T-cell (primary cell): ENCODE results near the gene BRD1. TPM values are rescaled to one million over a fixed set of nuclear protein-coding genes. Genes with fewer than 3 reads are reported as not detected.
"Not testable (repeated sequence)": the region's sequence is repeated elsewhere in the genome, so short reads cannot be mapped to it uniquely, and the experiment has no call there.

Experiments
- ATAC-seq, 4 experiments: fragments of 200-7000 bp in 3 of 4; fragments of 150-1000 bp in 1 of 4; cut with Tn5 transposase; replicated peaks in 1 of 4; 1 replicate in 3 of 4; 2 replicates in 1 of 4; pipeline ENCODE4 v1.10.0; 2021; ENCODE audit warnings: moderate library complexity in 3 of 4, mild to moderate bottlenecking in 2 of 4, moderate number of reproducible peaks in 1 of 4
- CTCF ChIA-PET, 2 donors: fragments of 300-600 bp; sonication (Branson Sonifier 250); formaldehyde crosslinking; loops; one replicate each; lab custom pipeline; 2022; ENCODE audit warnings: antibody characterized with exemption in 2 of 2; lab: Charles Lee
- POLR2A ChIA-PET, 2 donors: fragments of 300-600 bp; sonication (Branson Sonifier 250); formaldehyde crosslinking; loops; one replicate each; lab custom pipeline; 2022; ENCODE audit warnings: antibody characterized with exemption in 2 of 2; lab: Charles Lee
- DNase-seq, 35 experiments: peaks; one replicate each; pipeline versions ENCODE4 v3.0.0 to v3.0.0-alpha.2; 2013 to 2023
- H3K27ac ChIP-seq: one replicate; pipeline ENCODE4 v1.5.1; 2013; ENCODE audit warnings: low read length
- H3K27me3 ChIP-seq, 2 experiments: replicated peaks in 1 of 2; 1 replicate in 1 of 2; 2 replicates in 1 of 2; pipeline versions ENCODE4 v1.6.1 to v1.7.0; 2013; ENCODE audit warnings: low read length in 1 of 2, mixed read lengths in 1 of 2; ENCODE audit not compliant: control insufficient read depth in 2 of 2, insufficient read depth in 2 of 2; ENCODE audit errors: extremely low read depth in 1 of 2
- H3K36me3 ChIP-seq, 2 donors: 1 replicate in 1 of 2; 2 replicates in 1 of 2; pipeline versions ENCODE4 v1.6.1 to v1.7.0; 2013; ENCODE audit warnings: low read length in 1 of 2; ENCODE audit not compliant: control insufficient read depth in 2 of 2, insufficient read depth in 1 of 2; ENCODE audit errors: extremely low read depth in 1 of 2
- H3K4me1 ChIP-seq, 2 experiments: 1 replicate in 1 of 2; 2 replicates in 1 of 2; pipeline versions ENCODE4 v1.6.1 to v1.7.0; 2013; ENCODE audit warnings: low read length in 2 of 2, mixed read lengths in 1 of 2; ENCODE audit not compliant: insufficient read depth in 2 of 2, control insufficient read depth in 1 of 2; ENCODE audit errors: extremely low read depth in 1 of 2
- H3K4me3 ChIP-seq, 2 donors: 1 replicate in 1 of 2; 2 replicates in 1 of 2; pipeline versions ENCODE4 v1.5.1 to v1.7.0; 2013; ENCODE audit warnings: mild to moderate bottlenecking in 2 of 2, low read length in 1 of 2, moderate library complexity in 1 of 2; ENCODE audit not compliant: control insufficient read depth in 1 of 2; ENCODE audit errors: extremely low read depth in 1 of 2
- H3K9me3 ChIP-seq: 2 replicates; pipeline ENCODE4 v1.7.0; 2013
- H3K27ac Mint-ChIP-seq, 2 donors: one replicate each; pipeline ENCODE4 v1.8.0; 2020 to 2021; ENCODE audit warnings: mild to moderate bottlenecking in 2 of 2, mixed read lengths in 2 of 2
- H3K27me3 Mint-ChIP-seq, 2 donors: one replicate each; pipeline ENCODE4 v1.8.0; 2021 to 2022; ENCODE audit warnings: mixed read lengths in 2 of 2
- H3K36me3 Mint-ChIP-seq: one replicate; pipeline ENCODE4 v1.8.0; 2021; ENCODE audit warnings: mixed read lengths
- H3K4me1 Mint-ChIP-seq, 3 donors: one replicate each; pipeline ENCODE4 v1.8.0; 2020 to 2022; ENCODE audit warnings: mixed read lengths in 3 of 3, mild to moderate bottlenecking in 1 of 3
- H3K4me3 Mint-ChIP-seq, 3 donors: one replicate each; pipeline ENCODE4 v1.8.0; 2020 to 2022; ENCODE audit warnings: mild to moderate bottlenecking in 3 of 3, mixed read lengths in 3 of 3, moderate library complexity in 3 of 3
- H3K9me3 Mint-ChIP-seq, 3 donors: one replicate each; pipeline ENCODE4 v1.8.0; 2020 to 2022; ENCODE audit warnings: mixed read lengths in 3 of 3
- WGBS: methylation state at CpG from one replicate; pipeline ENCODE4 v1.1.5; 2013; ENCODE audit warnings: missing lambda C conversion rate; ENCODE audit not compliant: insufficient coverage; 5-methylcytosine and 5-hydroxymethylcytosine counted together
- total RNA-seq, 35 experiments: library from RNA in 6 of 35; stranded (reverse) in 6 of 35; fragments of 120-200 nt in 1 of 35; gene quantifications; one replicate each; pipeline versions ENCODE4 v1.2.1 to v1.2.4 and lab custom pipeline; 2013 to 2026

The BRD1 gene
- total RNA-seq, 5 donors from 2014 or later (not counting 1 experiment from before 2014, with no cell fraction given) = 86.4 to 140 (median 92.9) TPM

DNA sequence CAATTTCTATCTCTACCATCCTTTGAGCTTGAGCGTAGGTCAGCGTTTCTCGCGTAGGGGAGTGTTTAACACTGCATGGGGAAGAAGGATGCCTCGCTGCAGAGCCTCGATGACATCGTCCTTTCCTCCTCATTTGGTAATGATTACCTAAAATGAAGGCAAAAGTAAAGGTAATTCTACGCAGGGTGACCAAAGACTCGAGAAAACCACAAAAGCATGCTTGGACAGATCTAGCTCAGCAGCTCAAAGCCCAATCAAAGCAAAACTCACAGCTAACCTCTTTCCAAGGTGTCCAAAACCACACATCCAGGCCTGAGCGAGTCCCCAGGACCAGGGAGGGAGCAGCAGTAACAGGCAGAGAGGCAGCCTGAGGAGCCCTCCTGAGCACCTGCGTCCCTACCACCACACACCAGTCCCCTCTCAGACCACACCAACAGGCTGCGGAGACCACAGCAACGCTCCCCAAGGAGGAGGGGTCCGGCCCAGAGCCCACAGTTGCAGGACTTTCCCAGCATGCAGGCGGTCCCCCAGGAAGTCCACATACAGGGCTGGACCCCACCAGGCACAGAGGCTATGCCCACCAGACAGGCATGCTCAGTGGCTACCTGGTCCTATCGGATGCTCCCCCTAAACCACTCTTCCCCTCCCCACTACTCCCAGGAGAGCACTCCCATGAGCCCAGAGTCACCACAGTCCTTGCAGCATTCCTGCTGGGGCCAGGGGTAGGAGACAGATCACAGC, 3.3 kb downstream of the BRD1 start:
- peaks cover 45 to 69% (median 63%) of the 10 kb centered on the region in 3 donors for H3K4me1 Mint-ChIP-seq
- peaks cover 12 to 51% of the 10 kb centered on the region in 2 donors for H3K36me3 ChIP-seq
- ChIA-PET POLR2A (interaction anchor here in 1 of 2 donors (0.5 kb wide), 1 partner anchor 42 kb away, joined by 4 read pairs; no protein-coding TSS in a partner anchor), CTCF (no interaction called here)
- H3K4me1 ChIP-seq = peaks cover 10 to 75% of the 10 kb centered on the region in 2 experiments
- DNase-seq = no peak
- H3K27ac Mint-ChIP-seq = peak overlapping the region; percentile 58 to 91
- no peaks in the 10 kb centered on the region for H3K9me3 ChIP-seq
- H3K27ac ChIP-seq = no peak overlapping the region
- ATAC-seq = no peak
- no peaks in the 10 kb centered on the region for H3K27me3 ChIP-seq
- no peak overlapping the region for H3K4me3 ChIP-seq
- peak overlapping the region; percentile 42 to 94 (median 90) for H3K4me3 Mint-ChIP-seq
- 73% methylated on average over 9 of the region's 16 CpGs for WGBS
- no peaks in the 10 kb centered on the region for H3K27me3 Mint-ChIP-seq
- H3K9me3 Mint-ChIP-seq = no peaks in the 10 kb centered on the region
- peaks cover 38% of the 10 kb centered on the region for H3K36me3 Mint-ChIP-seq

GRCh38 chr22:49823289-49824045, 4.2 kb downstream of the BRD1 start:
- H3K4me3 Mint-ChIP-seq = peak overlapping the region in 2 of 3 donors; percentile 5 to 94
- ATAC-seq (no peak), DNase-seq (no peak)
- H3K27ac Mint-ChIP-seq = no peak overlapping the region
- H3K36me3 ChIP-seq = peaks cover 12 to 54% of the 10 kb centered on the region in 2 donors
- no peaks in the 10 kb centered on the region for H3K9me3 Mint-ChIP-seq
- H3K4me1 Mint-ChIP-seq = peaks cover 48 to 67% (median 62%) of the 10 kb centered on the region in 3 donors
- H3K4me1 ChIP-seq = peaks cover 7 to 66% of the 10 kb centered on the region in 2 experiments
- no peaks in the 10 kb centered on the region for H3K9me3 ChIP-seq
- CTCF ChIA-PET = no interaction called here
- POLR2A ChIA-PET = interaction anchor here in 1 of 2 donors (0.5 kb wide), 1 partner anchor 42 kb away, joined by 4 read pairs; no protein-coding TSS in a partner anchor
- peaks cover 45% of the 10 kb centered on the region for H3K36me3 Mint-ChIP-seq
- H3K27me3 Mint-ChIP-seq = no peaks in the 10 kb centered on the region
- H3K27me3 ChIP-seq = no peaks in the 10 kb centered on the region
- 97% methylated on average over 52 of the region's 53 CpGs for WGBS
- H3K27ac ChIP-seq = no peak overlapping the region
- H3K4me3 ChIP-seq = no peak overlapping the region

GRCh38 chr22:49821741-49822140, 5.9 kb downstream of the BRD1 start:
- H3K9me3 ChIP-seq, CTCF ChIA-PET, DNase-seq, ATAC-seq, H3K27ac Mint-ChIP-seq, H3K27me3 ChIP-seq, H3K4me3 ChIP-seq, H3K27ac ChIP-seq, H3K9me3 Mint-ChIP-seq, H3K27me3 Mint-ChIP-seq, H3K4me3 Mint-ChIP-seq: not testable (repeated sequence)
- POLR2A ChIA-PET = interaction anchor here (0.6 to 0.7 kb wide), 3 partner anchors 34 to 54 kb away, joined by 3 to 4 read pairs (median 3); no protein-coding TSS in a partner anchor
- Mint-ChIP-seq H3K4me1 (peaks cover 66 to 84% (median 79%) of the 10 kb centered on the region in 3 donors), H3K36me3 (peaks cover 54% of the 10 kb centered on the region)
- H3K4me1 ChIP-seq = peaks cover 7 to 73% of the 10 kb centered on the region in 2 experiments
- over 99% methylated on average over 11 of the region's 11 CpGs for WGBS
- peaks cover 12 to 71% of the 10 kb centered on the region in 2 donors for H3K36me3 ChIP-seq

DNA sequence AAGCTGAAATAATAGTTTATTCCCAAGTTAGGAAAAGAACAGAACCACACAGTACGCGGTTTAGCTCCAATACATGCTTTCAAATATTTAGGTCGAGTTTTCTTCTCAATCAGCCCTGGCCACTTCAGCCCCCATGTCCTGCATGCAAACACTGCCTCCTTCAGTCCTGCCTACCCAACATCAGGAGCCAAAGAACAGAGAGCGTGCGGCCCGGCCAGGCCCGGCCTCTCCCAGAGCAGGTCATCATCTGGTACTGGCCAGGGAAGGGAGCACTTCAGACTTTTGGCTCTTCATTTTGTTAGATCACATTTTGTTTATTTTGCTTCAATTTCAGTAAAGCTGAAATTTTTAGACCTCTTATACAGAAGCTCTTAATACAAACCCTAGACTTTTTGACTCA, 6.7 kb downstream of the BRD1 start:
- DNase-seq = no peak
- Mint-ChIP-seq H3K36me3 (peaks cover 54% of the 10 kb centered on the region), H3K4me3 (no peak overlapping the region), H3K27me3 (no peaks in the 10 kb centered on the region), H3K27ac (no peak overlapping the region), H3K9me3 (no peaks in the 10 kb centered on the region), H3K4me1 (peaks cover 68 to 91% (median 81%) of the 10 kb centered on the region in 3 donors)
- Histone ChIP-seq H3K4me3 (no peak overlapping the region), H3K9me3 (no peaks in the 10 kb centered on the region), H3K27ac (no peak overlapping the region), H3K36me3 (peaks cover 12 to 76% of the 10 kb centered on the region in 2 donors), H3K27me3 (no peaks in the 10 kb centered on the region), H3K4me1 (peaks cover 5 to 75% of the 10 kb centered on the region in 2 experiments)
- POLR2A ChIA-PET = interaction anchor here (0.6 to 1.1 kb wide), 2 partner anchors 9 to 55 kb away, joined by 3 to 4 read pairs; no protein-coding TSS in a partner anchor
- CTCF ChIA-PET = no interaction called here
- 94% methylated on average over 5 of the region's 7 CpGs for WGBS
- ATAC-seq = no peak

- Histone ChIP-seq H3K36me3 (peaks cover 13 to 57% of the 10 kb centered on the region in 2 donors), H3K27me3 (no peaks in the 10 kb centered on the region), H3K27ac (no peak overlapping the region), H3K9me3 (no peaks in the 10 kb centered on the region), H3K4me3 (no peak overlapping the region), H3K4me1 (peaks cover 0 to 75% of the 10 kb centered on the region in 2 experiments)
- no peaks in the 10 kb centered on the region for H3K27me3 Mint-ChIP-seq
- DNase-seq (no peak), ATAC-seq (no peak)
- H3K4me3 Mint-ChIP-seq = no peak overlapping the region
- ChIA-PET CTCF (no interaction called here), POLR2A (interaction anchor here in 1 of 2 donors (0.8 kb wide), 1 partner anchor 21 kb away, joined by 6 read pairs; no protein-coding TSS in a partner anchor)
- WGBS = no CpG with 5 or more reads among the region's 3 CpGs
- peaks cover 72 to 86% (median 78%) of the 10 kb centered on the region in 3 donors for H3K4me1 Mint-ChIP-seq
- peaks cover 32% of the 10 kb centered on the region for H3K36me3 Mint-ChIP-seq
- H3K9me3 Mint-ChIP-seq = no peaks in the 10 kb centered on the region
- peak overlapping the region in 1 of 2 donors; percentile 25 for H3K27ac Mint-ChIP-seq
Measured at GRCh38 chr22:49817359-49817758, 10.3 kb downstream of the BRD1 start.

GRCh38 chr22:49815641-49816091, 12.0 kb downstream of the BRD1 start:
- POLR2A ChIA-PET = interaction anchor here in 1 of 2 donors (0.6 kb wide), 1 partner anchor 47 kb away, joined by 6 read pairs; no protein-coding TSS in a partner anchor
- DNase-seq = no peak
- H3K27ac ChIP-seq = no peak overlapping the region
- H3K36me3 ChIP-seq = peaks cover 18 to 40% of the 10 kb centered on the region in 2 donors
- no peaks in the 10 kb centered on the region for H3K27me3 ChIP-seq
- no peak overlapping the region for H3K4me3 ChIP-seq
- CTCF ChIA-PET = no interaction called here
- Mint-ChIP-seq H3K4me1 (peaks cover 81 to 85% (median 82%) of the 10 kb centered on the region in 3 donors), H3K4me3 (peak overlapping the region in 2 of 3 donors; percentile 16 to 28), H3K9me3 (no peaks in the 10 kb centered on the region), H3K27ac (peak overlapping the region; percentile 19 to 48), H3K36me3 (peaks cover 27% of the 10 kb centered on the region), H3K27me3 (no peaks in the 10 kb centered on the region)
- H3K4me1 ChIP-seq = peaks cover 3 to 71% of the 10 kb centered on the region in 2 experiments
- H3K9me3 ChIP-seq = no peaks in the 10 kb centered on the region
- WGBS = 69% methylated on average over 14 of the region's 15 CpGs
- peak in 2 of 4 experiments; percentile 18 to 34 for ATAC-seq
